Measurements from ENCODE around the gene LENG9. TPM values are rescaled to one million over a fixed set of nuclear protein-coding genes. Genes with fewer than 3 reads are reported as not detected.

Gene LENG9
- total RNA-seq, 1 donor from 2014 or later, result 3.7 TPM

- no peak for DNase-seq (ENCODE audit: extremely low read depth, low read depth, low spot score)
Measured at GRCh38 chr19:54444737-54445136, 18.8 kb downstream of the LENG9 start.

GRCh38 chr19:54440641-54441040, 22.9 kb downstream of the LENG9 start:
- no peak for DNase-seq (ENCODE audit: extremely low read depth, low read depth, low spot score)

GRCh38 chr19:54439174-54439851, 24.3 kb downstream of the LENG9 start:
- DNase-seq (ENCODE audit: extremely low read depth, low read depth, low spot score), result no peak

GRCh38 chr19:54436628-54437252, 26.8 kb downstream of the LENG9 start:
- DNase-seq (ENCODE audit: extremely low read depth, low read depth, low spot score), result no peak

- no peak for DNase-seq (ENCODE audit: extremely low read depth, low read depth, low spot score)
Measured at GRCh38 chr19:54436031-54436523, 27.5 kb downstream of the LENG9 start.

- DNase-seq (ENCODE audit: extremely low read depth, low read depth, low spot score), result no peak
Measured at GRCh38 chr19:54435551-54436016, 28.0 kb downstream of the LENG9 start.

GRCh38 chr19:54434873-54435214, 28.7 kb downstream of the LENG9 start:
- no peak for DNase-seq (ENCODE audit: extremely low read depth, low read depth, low spot score)

- DNase-seq (ENCODE audit: extremely low read depth, low read depth, low spot score), result no peak
Measured at GRCh38 chr19:54434112-54434872, 29.3 kb downstream of the LENG9 start.

GRCh38 chr19:54433697-54434096, 29.9 kb downstream of the LENG9 start:
- no peak for DNase-seq (ENCODE audit: extremely low read depth, low read depth, low spot score)

- no peak for DNase-seq (ENCODE audit: extremely low read depth, low read depth, low spot score)
Measured at GRCh38 chr19:54432144-54432738, 31.3 kb downstream of the LENG9 start.

- no peak for DNase-seq (ENCODE audit: extremely low read depth, low read depth, low spot score)
Measured at GRCh38 chr19:54431255-54431838, 32.2 kb downstream of the LENG9 start.

- no peak for DNase-seq (ENCODE audit: extremely low read depth, low read depth, low spot score)
Measured at GRCh38 chr19:54430306-54431254, 33.0 kb downstream of the LENG9 start.

GRCh38 chr19:54429545-54430227, 33.9 kb downstream of the LENG9 start:
- no peak for DNase-seq (ENCODE audit: extremely low read depth, low read depth, low spot score)

GRCh38 chr19:54429176-54429495, 34.4 kb downstream of the LENG9 start:
- no peak for DNase-seq (ENCODE audit: extremely low read depth, low read depth, low spot score)

GRCh38 chr19:54428323-54429175, 35.0 kb downstream of the LENG9 start:
- no peak for DNase-seq (ENCODE audit: extremely low read depth, low read depth, low spot score)

- no peak for DNase-seq (ENCODE audit: extremely low read depth, low read depth, low spot score)
Measured at GRCh38 chr19:54427586-54427985, 36.0 kb downstream of the LENG9 start.

GRCh38 chr19:54426291-54426931, 37.2 kb downstream of the LENG9 start:
- DNase-seq (ENCODE audit: extremely low read depth, low read depth, low spot score), result no peak

- no peak for DNase-seq (ENCODE audit: extremely low read depth, low read depth, low spot score)
Measured at GRCh38 chr19:54425382-54425723, 38.2 kb downstream of the LENG9 start.
